AG08396 (cell line): ENCODE data around the gene FGF14.

ENCODE experiments used
- DNase-seq: peaks from one replicate; pipeline ENCODE4 v3.0.0; 2012; ENCODE audit warnings: low spot score, mixed read lengths

The FGF14 gene

GRCh38 chr13:101930331-101930730 lies 471.5 kb downstream of the FGF14 start:
- peak; percentile 36 for DNase-seq

GRCh38 chr13:101925731-101926130 lies 476.1 kb downstream of the FGF14 start:
- no peak for DNase-seq

- peak; percentile 29 for DNase-seq
Observed at GRCh38 chr13:101919541-101920181, 482.2 kb downstream of the FGF14 start.

- peak; percentile 5 for DNase-seq
Observed at GRCh38 chr13:101917833-101918661, 483.8 kb downstream of the FGF14 start.

GRCh38 chr13:101917475-101917810 lies 484.4 kb downstream of the FGF14 start:
- DNase-seq: no peak

GRCh38 chr13:101916775-101917474 lies 484.9 kb downstream of the FGF14 start:
- peak; percentile 8 for DNase-seq

GRCh38 chr13:101916108-101916774 lies 485.6 kb downstream of the FGF14 start:
- DNase-seq: peak; percentile 53

- no peak for DNase-seq
Observed at GRCh38 chr13:101915755-101916107, 486.1 kb downstream of the FGF14 start.

GRCh38 chr13:101915331-101915730 lies 486.5 kb downstream of the FGF14 start:
- no peak for DNase-seq

GRCh38 chr13:101911752-101912151 lies 490.1 kb downstream of the FGF14 start:
- DNase-seq: no peak

- DNase-seq: no peak
Observed at GRCh38 chr13:101903890-101904289, 498.0 kb downstream of the FGF14 start.

GRCh38 chr13:101898676-101899075 lies 503.2 kb downstream of the FGF14 start:
- DNase-seq: no peak

- no peak for DNase-seq
Observed at GRCh38 chr13:101896541-101896940, 505.3 kb downstream of the FGF14 start.

GRCh38 chr13:101893021-101893420 lies 508.8 kb downstream of the FGF14 start:
- DNase-seq: no peak

- no peak for DNase-seq
Observed at GRCh38 chr13:101892296-101892695, 509.6 kb downstream of the FGF14 start.

- no peak for DNase-seq
Observed at GRCh38 chr13:101881593-101881992, 520.3 kb downstream of the FGF14 start.

- DNase-seq: no peak
Observed at GRCh38 chr13:101880581-101880980, 521.3 kb downstream of the FGF14 start.

- no peak for DNase-seq
Observed at GRCh38 chr13:101876951-101877350, 524.9 kb downstream of the FGF14 start.

- peak; percentile 13 for DNase-seq
Observed at GRCh38 chr13:101875717-101876393, 526.0 kb downstream of the FGF14 start.

- no peak for DNase-seq
Observed at GRCh38 chr13:101875091-101875490, 526.8 kb downstream of the FGF14 start.

GRCh38 chr13:101869553-101869952 lies 532.3 kb downstream of the FGF14 start:
- no peak for DNase-seq
